ENCODE measurements around the gene DYRK1B. TPM values are rescaled to one million over a fixed set of nuclear protein-coding genes. Genes with fewer than 3 reads are reported as not detected.
A peak's percentile ranks its signal among the peaks of the same experiment; 100 is the strongest.

Gene DYRK1B
- total RNA-seq, 1 donor from 2014 or later: 90.7 TPM

- Mint-ChIP-seq H3K27ac (no peak overlapping the region), H3K4me1 (ENCODE audit: low read depth) (peaks cover 5% of the 10 kb centered on the region), H3K4me3 (ENCODE audit: low read depth) (no peak overlapping the region), H3K36me3 (ENCODE audit: insufficient read depth) (peaks cover 8% of the 10 kb centered on the region), H3K9me3 (ENCODE audit: low read depth) (no peaks in the 10 kb centered on the region), H3K27me3 (no peaks in the 10 kb centered on the region)
- peak; percentile 74 for DNase-seq (ENCODE audit: low spot score, unreplicated experiment)
- TF ChIP-seq CTCF (IDR thresholded peaks at IDR 0.05; ENCODE audit: unreplicated experiment): no peak
These were observed 9.5 kb downstream of the DYRK1B start for GRCh38 chr19:39824143-39825092.

- no peak overlapping the region for H3K27ac Mint-ChIP-seq
- no peak for TF ChIP-seq CTCF (IDR thresholded peaks at IDR 0.05; ENCODE audit: unreplicated experiment)
- H3K4me1 Mint-ChIP-seq (ENCODE audit: low read depth): peaks cover 5% of the 10 kb centered on the region
- H3K4me3 Mint-ChIP-seq (ENCODE audit: low read depth): no peak overlapping the region
- peaks cover 5% of the 10 kb centered on the region for H3K36me3 Mint-ChIP-seq (ENCODE audit: insufficient read depth)
- H3K9me3 Mint-ChIP-seq (ENCODE audit: low read depth): no peaks in the 10 kb centered on the region
- H3K27me3 Mint-ChIP-seq: no peaks in the 10 kb centered on the region
- DNase-seq (ENCODE audit: low spot score, unreplicated experiment): no peak
These were observed 10.3 kb downstream of the DYRK1B start for GRCh38 chr19:39823686-39824085.

GRCh38 chr19:39820696-39821095, 13.3 kb downstream of the DYRK1B start:
- H3K27me3 Mint-ChIP-seq: no peaks in the 10 kb centered on the region
- TF ChIP-seq CTCF (IDR thresholded peaks at IDR 0.05; ENCODE audit: unreplicated experiment): no peak
- peaks cover 2% of the 10 kb centered on the region for H3K36me3 Mint-ChIP-seq (ENCODE audit: insufficient read depth)
- no peak for DNase-seq (ENCODE audit: low spot score, unreplicated experiment)
- H3K9me3 Mint-ChIP-seq (ENCODE audit: low read depth): no peaks in the 10 kb centered on the region
- no peak overlapping the region for H3K27ac Mint-ChIP-seq
- peaks cover 5% of the 10 kb centered on the region for H3K4me1 Mint-ChIP-seq (ENCODE audit: low read depth)
- no peak overlapping the region for H3K4me3 Mint-ChIP-seq (ENCODE audit: low read depth)

GRCh38 chr19:39819786-39820185, 14.2 kb downstream of the DYRK1B start:
- H3K4me3 Mint-ChIP-seq (ENCODE audit: low read depth): no peak overlapping the region
- peaks cover 2% of the 10 kb centered on the region for H3K4me1 Mint-ChIP-seq (ENCODE audit: low read depth)
- no peak overlapping the region for H3K27ac Mint-ChIP-seq

More at GRCh38 chr19:39819786-39820185, 14.2 kb downstream of the DYRK1B start:
- no peak for DNase-seq (ENCODE audit: low spot score, unreplicated experiment)
- H3K36me3 Mint-ChIP-seq (ENCODE audit: insufficient read depth): peaks cover 2% of the 10 kb centered on the region
- no peaks in the 10 kb centered on the region for H3K27me3 Mint-ChIP-seq
- no peak for TF ChIP-seq CTCF (IDR thresholded peaks at IDR 0.05; ENCODE audit: unreplicated experiment)
- H3K9me3 Mint-ChIP-seq (ENCODE audit: low read depth): no peaks in the 10 kb centered on the region
